ENCODE data around the gene MXI1.

DNA sequence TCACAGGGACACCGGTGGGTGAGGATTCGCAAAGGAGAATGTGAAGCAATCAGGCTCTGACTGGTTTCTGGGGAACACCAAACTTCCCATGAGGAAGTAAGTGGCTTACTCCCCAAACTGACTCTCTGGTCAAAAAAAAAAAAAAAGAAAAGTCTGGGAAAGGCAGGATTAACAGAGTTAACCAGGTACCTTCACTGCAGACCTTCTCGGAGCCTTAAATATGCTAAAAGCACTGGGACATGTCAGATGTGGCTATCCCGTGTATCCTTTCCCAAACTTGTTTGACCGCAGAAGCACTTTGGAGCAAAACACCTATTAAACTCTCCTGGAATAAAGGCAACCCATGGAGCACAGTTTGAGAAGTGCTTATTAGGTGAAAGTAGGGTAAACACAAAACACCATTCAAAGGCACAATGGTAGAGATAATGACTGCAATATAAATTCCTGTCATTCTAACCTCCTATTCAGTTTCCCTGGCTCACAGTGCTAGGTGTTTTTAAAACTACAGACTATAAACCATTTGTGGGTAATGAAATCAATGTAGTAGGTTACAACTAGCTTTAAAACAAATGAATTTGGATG, 44.1 kb upstream of the MXI1 start:
- TF ChIP-seq, protein P1, sequence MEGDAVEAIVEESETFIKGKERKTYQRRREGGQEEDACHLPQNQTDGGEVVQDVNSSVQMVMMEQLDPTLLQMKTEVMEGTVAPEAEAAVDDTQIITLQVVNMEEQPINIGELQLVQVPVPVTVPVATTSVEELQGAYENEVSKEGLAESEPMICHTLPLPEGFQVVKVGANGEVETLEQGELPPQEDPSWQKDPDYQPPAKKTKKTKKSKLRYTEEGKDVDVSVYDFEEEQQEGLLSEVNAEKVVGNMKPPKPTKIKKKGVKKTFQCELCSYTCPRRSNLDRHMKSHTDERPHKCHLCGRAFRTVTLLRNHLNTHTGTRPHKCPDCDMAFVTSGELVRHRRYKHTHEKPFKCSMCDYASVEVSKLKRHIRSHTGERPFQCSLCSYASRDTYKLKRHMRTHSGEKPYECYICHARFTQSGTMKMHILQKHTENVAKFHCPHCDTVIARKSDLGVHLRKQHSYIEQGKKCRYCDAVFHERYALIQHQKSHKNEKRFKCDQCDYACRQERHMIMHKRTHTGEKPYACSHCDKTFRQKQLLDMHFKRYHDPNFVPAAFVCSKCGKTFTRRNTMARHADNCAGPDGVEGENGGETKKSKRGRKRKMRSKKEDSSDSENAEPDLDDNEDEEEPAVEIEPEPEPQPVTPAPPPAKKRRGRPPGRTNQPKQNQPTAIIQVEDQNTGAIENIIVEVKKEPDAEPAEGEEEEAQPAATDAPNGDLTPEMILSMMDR (IDR thresholded peaks at IDR 0.05), result no peak
- TF ChIP-seq POLR2A (IDR thresholded peaks at IDR 0.05), result no peak

All from uterus (tissue), 2 donors.